Endothelial cell of umbilical vein (primary cell): ENCODE measurements around the gene SH3RF3. TPM values are rescaled to one million over a fixed set of nuclear protein-coding genes. Genes with fewer than 3 reads are reported as not detected.

Source experiments
- BruUV-seq: library from RNA; stranded (reverse); fragments of 400-500 nt; replicated peaks from 2 replicates; lab custom pipeline; 2021; lab: Mats Ljungman, UMichigan
- CTCF ChIA-PET: fragments of 300-600, 350-600 bp; sonication (Branson Sonifier 250); formaldehyde crosslinking; loops from one replicate; lab custom pipeline; 2021; ENCODE audit warnings: antibody characterized with exemption, inconsistent platforms; lab: Charles Lee
- POLR2A ChIA-PET: fragments of 300-600, 350-600 bp; sonication (Branson Sonifier 250); formaldehyde crosslinking; loops from one replicate; lab custom pipeline; 2021; ENCODE audit warnings: antibody characterized with exemption, inconsistent platforms; lab: Charles Lee
- DNase-seq: peaks from one replicate; pipeline ENCODE4 v3.0.0-alpha.2; 2011; ENCODE audit warnings: low read depth, low spot score
- FAIRE-seq: peaks from 2 replicates; lab custom pipeline; 2011; peaks lifted over from hg19 to GRCh38; lab: Jason Lieb, UNC
- H2AFZ ChIP-seq: 2 replicates; pipeline ENCODE4 v1.6.0; 2012; ENCODE audit warnings: low read depth, low read length, control low read depth, inconsistent platforms
- H3K27ac ChIP-seq: 2 replicates; pipeline ENCODE4 v1.5.1; 2011; ENCODE audit warnings: low read depth, mild to moderate bottlenecking, control low read depth, low read length, moderate library complexity; ENCODE audit not compliant: insufficient read depth
- H3K27me3 ChIP-seq, 2 experiments: 2 replicates each; pipeline versions ENCODE4 v1.6.0 to v1.6.1; 2011; ENCODE audit warnings: low read length in 2 of 2, mixed read lengths in 1 of 2; ENCODE audit not compliant: control insufficient read depth in 2 of 2, insufficient read depth in 2 of 2
- H3K36me3 ChIP-seq, 2 experiments: 2 replicates in 1 of 2; 3 replicates in 1 of 2; pipeline ENCODE4 v1.5.1; 2011; ENCODE audit warnings: low read length in 2 of 2, mild to moderate bottlenecking in 1 of 2, moderate library complexity in 1 of 2; ENCODE audit not compliant: control insufficient read depth in 2 of 2, insufficient read depth in 2 of 2; ENCODE audit errors: extremely low read depth in 1 of 2
- H3K4me1 ChIP-seq: 3 replicates; pipeline ENCODE4 v1.5.1; 2011; ENCODE audit warnings: mild to moderate bottlenecking, low read length; ENCODE audit not compliant: control insufficient read depth, insufficient read depth; ENCODE audit errors: extremely low read depth
- H3K4me2 ChIP-seq: 2 replicates; pipeline ENCODE4 v1.6.1; 2011; ENCODE audit warnings: low read length, control low read depth, mixed read lengths; ENCODE audit not compliant: insufficient read depth
- H3K4me3 ChIP-seq, 3 experiments: fragments of 200-600 bp in 1 of 3; sonication (generic), shearing (Covaris generic) in 1 of 3; replicated peaks in 1 of 3; 2 replicates each; pipeline ENCODE4 v1.5.1; 2011 to 2016; ENCODE audit warnings: control low read depth in 3 of 3, low read length in 3 of 3, mild to moderate bottlenecking in 2 of 3, inconsistent platforms in 1 of 3, low read depth in 1 of 3, moderate library complexity in 1 of 3; ENCODE audit not compliant: insufficient read depth in 1 of 3
- H3K79me2 ChIP-seq: 2 replicates; pipeline ENCODE4 v1.6.0; 2012; ENCODE audit warnings: low read length, inconsistent platforms; ENCODE audit not compliant: control insufficient read depth, insufficient read depth
- H3K9ac ChIP-seq: replicated peaks from 2 replicates; pipeline ENCODE3; 2011; ENCODE audit warnings: low read length, control low read depth; ENCODE audit not compliant: insufficient read depth; ENCODE audit errors: extremely low read depth
- H3K9me1 ChIP-seq: replicated peaks from 3 replicates; pipeline ENCODE4 v1.6.0; 2011; ENCODE audit warnings: mild to moderate bottlenecking, low read length; ENCODE audit not compliant: control insufficient read depth, insufficient read depth; ENCODE audit errors: extremely low read depth
- H3K9me3 ChIP-seq: replicated peaks from 2 replicates; pipeline ENCODE4 v1.5.1; 2012; ENCODE audit warnings: low read length, inconsistent platforms; ENCODE audit not compliant: control insufficient read depth, insufficient read depth
- H4K20me1 ChIP-seq: replicated peaks from 2 replicates; pipeline ENCODE3; 2011; ENCODE audit warnings: mild to moderate bottlenecking, low read length; ENCODE audit not compliant: control insufficient read depth, insufficient read depth; ENCODE audit errors: extremely low read depth
- CTCF ChIP-seq, 2 donors: IDR thresholded peaks; 1 replicate in 1 of 2; 2 replicates in 1 of 2; pipeline ENCODE4 v1.5.1; 2011; ENCODE audit warnings: low read length in 2 of 2, mild to moderate bottlenecking in 2 of 2, moderate library complexity in 2 of 2, control low read depth in 1 of 2, inconsistent platforms in 1 of 2, low read depth in 1 of 2; ENCODE audit not compliant: insufficient read depth in 1 of 2; ENCODE audit errors: extremely low read depth in 1 of 2
- EZH2 ChIP-seq: IDR thresholded peaks from 2 replicates; pipeline ENCODE4 v1.6.1; 2012; ENCODE audit warnings: borderline replicate concordance, low read depth, mild to moderate bottlenecking, moderate library complexity, low read length, inconsistent platforms; ENCODE audit not compliant: severe bottlenecking
- FOS ChIP-seq: IDR thresholded peaks from 2 replicates; pipeline ENCODE4 v1.6.1; 2011; ENCODE audit warnings: mild to moderate bottlenecking, low read length, moderate library complexity, borderline replicate concordance; ENCODE audit not compliant: insufficient read depth
- GATA2 ChIP-seq: IDR thresholded peaks from 2 replicates; pipeline ENCODE4 v1.7.0; 2011; ENCODE audit warnings: low read depth, mild to moderate bottlenecking, moderate library complexity, mixed read lengths, low read length; ENCODE audit not compliant: insufficient read length, insufficient read depth
- JUN ChIP-seq: IDR thresholded peaks from 2 replicates; pipeline ENCODE4 v1.6.1; 2011; ENCODE audit warnings: borderline replicate concordance, low read depth; ENCODE audit not compliant: insufficient read length, insufficient read depth
- MAX ChIP-seq: IDR thresholded peaks from 2 replicates; pipeline ENCODE4 v1.6.1; 2011; ENCODE audit not compliant: insufficient read depth, insufficient read length
- MYC ChIP-seq: IDR thresholded peaks from one replicate; pipeline ENCODE4 v1.6.1; 2011; ENCODE audit warnings: mild to moderate bottlenecking, low read depth, low read length
- POLR2A ChIP-seq: IDR thresholded peaks from 2 replicates; pipeline ENCODE4 v1.6.1; 2012; ENCODE audit warnings: low read depth, mild to moderate bottlenecking, control low read depth, low read length
- POLR2AphosphoS5 ChIP-seq: IDR thresholded peaks from 2 replicates; pipeline ENCODE4 v1.6.1; 2012; ENCODE audit warnings: low read depth, mild to moderate bottlenecking, control low read depth, low read length, moderate library complexity; ENCODE audit not compliant: insufficient read depth
- dilution Hi-C: fragments of 300-500 bp; cut with MboI; formaldehyde crosslinking; loops from one replicate; pipeline ENCODE4 v1.15.0; 2019; ENCODE audit warnings: low sequenced_read_pairs; ENCODE audit not compliant: extremely low pct_ligation_motif_present
- intact Hi-C: fragments of 100-400 bp; cut with micrococcal nuclease; formaldehyde crosslinking; loops from one replicate; pipeline ENCODE4 v1.10.0; 2022
- polyA plus RNA-seq, 4 experiments: library from polyadenylated mRNA; depleted of rRNA in 3 of 4; stranded (reverse) in 3 of 4; unstranded in 1 of 4; fragments of >200 nt; gene quantifications; 2 replicates each; pipeline versions ENCODE4 v1.2.1 to v1.2.3, GENCODE V29; 2011 to 2012; ENCODE audit warnings: missing spikeins in 1 of 4
- total RNA-seq: library from RNA; stranded (reverse); gene quantifications from 2 replicates; pipeline ENCODE4 v1.2.3, GENCODE V29; 2021

SH3RF3 gene
- total and polyA plus RNA-seq, 2 donors (not counting 3 experiments of a cell fraction or from before 2014, with no cell fraction given): 3.8 to 14.7 TPM

- Histone ChIP-seq H3K4me2 (no peak overlapping the region), H3K27ac (no peak overlapping the region), H2AFZ (no peak overlapping the region), H3K27me3 (no peaks in the 10 kb centered on the region), H3K4me1 (no peaks in the 10 kb centered on the region), H4K20me1 (no peaks in the 10 kb centered on the region), H3K79me2 (peaks cover 2% of the 10 kb centered on the region), H3K9me1 (no peaks in the 10 kb centered on the region), H3K9me3 (no peaks in the 10 kb centered on the region), H3K4me3 (no peak overlapping the region), H3K36me3 (no peaks in the 10 kb centered on the region), H3K9ac (no peak overlapping the region)
- DNase-seq: no peak
- POLR2A ChIA-PET: no interaction called here
- no TSS peak for BruUV-seq
- FAIRE-seq: no peak
- CTCF ChIA-PET: interaction anchor here (1.0 to 2.1 kb wide), 6 partner anchors 9 to 316 kb away, joined by 3 to 7 read pairs (median 5); no protein-coding TSS in a partner anchor
- dilution Hi-C loops (no loop called here), intact Hi-C loops (no loop called here)
- no peak for TF ChIP-seq FOS
- TF ChIP-seq JUN: no peak
- no peak for TF ChIP-seq MAX
- no peak for TF ChIP-seq GATA2
- no peak for TF ChIP-seq MYC
- TF ChIP-seq EZH2: no peak
- no peak for TF ChIP-seq POLR2A
- no peak for TF ChIP-seq POLR2AphosphoS5
- no peak for TF ChIP-seq CTCF (IDR thresholded peaks at IDR 0.05; ENCODE audit: extremely low read depth in 1 of 2, insufficient read depth in 1 of 2, low read depth in 1 of 2, low read length in 2 of 2)
Measured at GRCh38 chr2:109193807-109194619, 65.0 kb downstream of the SH3RF3 start.
